Ascending aorta (tissue), 2 donors: Measurements from ENCODE around the gene TTC22. TPM values are rescaled to one million over a fixed set of nuclear protein-coding genes. Genes with fewer than 3 reads are reported as not detected.

Source experiments
- DNase-seq, 2 donors: peaks; one replicate each; pipeline ENCODE4 v3.0.0-alpha.2; 2019; ENCODE audit warnings: low spot score in 2 of 2
- H3K27ac ChIP-seq, 2 donors: fragments of 200-600 bp; sonication (generic); one replicate each; pipeline ENCODE4 v1.5.1; 2016 to 2017; ENCODE audit warnings: mild to moderate bottlenecking in 1 of 2
- H3K27me3 ChIP-seq: fragments of 200-600 bp; sonication (generic); one replicate; pipeline ENCODE4 v1.5.1; 2017
- H3K36me3 ChIP-seq, 2 donors: fragments of 200-600 bp; sonication (generic); one replicate each; pipeline ENCODE4 v1.5.1; 2016
- H3K4me1 ChIP-seq, 2 donors: fragments of 200-600 bp; sonication (generic); one replicate each; pipeline ENCODE4 v1.5.1; 2016 to 2017; ENCODE audit warnings: mild to moderate bottlenecking in 1 of 2
- H3K4me3 ChIP-seq, 2 donors: fragments of 200-600 bp; sonication (generic); one replicate each; pipeline ENCODE4 v1.5.1; 2016 to 2017; ENCODE audit warnings: mild to moderate bottlenecking in 1 of 2
- H3K9me3 ChIP-seq, 2 donors: fragments of 200-600 bp; sonication (generic); one replicate each; pipeline ENCODE4 v1.5.1; 2016
- intact Hi-C: fragments of 100-400 bp; cut with DNase I; formaldehyde crosslinking; loops from one replicate; pipeline ENCODE4 v1.15.1; 2023
- total RNA-seq: library from RNA; depleted of rRNA; stranded (reverse); fragments of >200 nt; gene quantifications from one replicate; pipeline ENCODE4 v1.1.0, GENCODE V29; 2016
- TF ChIP-seq, protein P1 (sequence below), 3 experiments: fragments of 200-600 bp in 2 of 3; fragments of 450-650 bp in 1 of 3; sonication (generic) in 2 of 3; IDR thresholded peaks; one replicate each; pipeline ENCODE4 v1.5.1; 2016 to 2019; ENCODE audit warnings: antibody characterized with exemption in 3 of 3, mild to moderate bottlenecking in 1 of 3, moderate library complexity in 1 of 3

The TTC22 gene
- total RNA-seq, 1 donor from 2014 or later: not detected

DNA sequence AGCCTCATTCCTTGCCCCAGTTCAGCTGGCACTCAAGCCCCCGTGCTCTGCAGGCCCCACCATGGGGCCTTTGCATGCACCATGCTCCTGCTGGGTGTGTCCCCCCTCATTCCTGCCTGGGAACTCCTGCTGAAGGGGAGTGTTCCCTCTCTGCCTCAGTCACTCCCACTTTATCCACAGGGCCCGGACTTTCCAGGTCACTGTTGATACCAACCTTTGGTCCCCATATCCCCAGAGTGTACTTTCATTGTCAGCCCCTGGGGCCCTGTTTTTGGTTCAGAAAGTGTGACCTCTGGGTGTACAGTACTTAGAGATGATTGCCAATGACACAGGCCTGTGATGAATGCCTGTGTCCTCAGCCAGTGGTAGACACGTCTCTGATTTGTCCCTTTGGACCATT, 2.9 kb downstream of the TTC22 start:
- Histone ChIP-seq H3K4me1 (no peaks in the 10 kb centered on the region), H3K27me3 (peaks cover 5% of the 10 kb centered on the region), H3K36me3 (no peaks in the 10 kb centered on the region), H3K9me3 (no peaks in the 10 kb centered on the region), H3K27ac (no peak overlapping the region), H3K4me3 (no peak overlapping the region)
- intact Hi-C loops: no loop called here
- no peak for DNase-seq
- TF ChIP-seq, protein P1, sequence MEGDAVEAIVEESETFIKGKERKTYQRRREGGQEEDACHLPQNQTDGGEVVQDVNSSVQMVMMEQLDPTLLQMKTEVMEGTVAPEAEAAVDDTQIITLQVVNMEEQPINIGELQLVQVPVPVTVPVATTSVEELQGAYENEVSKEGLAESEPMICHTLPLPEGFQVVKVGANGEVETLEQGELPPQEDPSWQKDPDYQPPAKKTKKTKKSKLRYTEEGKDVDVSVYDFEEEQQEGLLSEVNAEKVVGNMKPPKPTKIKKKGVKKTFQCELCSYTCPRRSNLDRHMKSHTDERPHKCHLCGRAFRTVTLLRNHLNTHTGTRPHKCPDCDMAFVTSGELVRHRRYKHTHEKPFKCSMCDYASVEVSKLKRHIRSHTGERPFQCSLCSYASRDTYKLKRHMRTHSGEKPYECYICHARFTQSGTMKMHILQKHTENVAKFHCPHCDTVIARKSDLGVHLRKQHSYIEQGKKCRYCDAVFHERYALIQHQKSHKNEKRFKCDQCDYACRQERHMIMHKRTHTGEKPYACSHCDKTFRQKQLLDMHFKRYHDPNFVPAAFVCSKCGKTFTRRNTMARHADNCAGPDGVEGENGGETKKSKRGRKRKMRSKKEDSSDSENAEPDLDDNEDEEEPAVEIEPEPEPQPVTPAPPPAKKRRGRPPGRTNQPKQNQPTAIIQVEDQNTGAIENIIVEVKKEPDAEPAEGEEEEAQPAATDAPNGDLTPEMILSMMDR (IDR thresholded peaks at IDR 0.05): no peak

DNA sequence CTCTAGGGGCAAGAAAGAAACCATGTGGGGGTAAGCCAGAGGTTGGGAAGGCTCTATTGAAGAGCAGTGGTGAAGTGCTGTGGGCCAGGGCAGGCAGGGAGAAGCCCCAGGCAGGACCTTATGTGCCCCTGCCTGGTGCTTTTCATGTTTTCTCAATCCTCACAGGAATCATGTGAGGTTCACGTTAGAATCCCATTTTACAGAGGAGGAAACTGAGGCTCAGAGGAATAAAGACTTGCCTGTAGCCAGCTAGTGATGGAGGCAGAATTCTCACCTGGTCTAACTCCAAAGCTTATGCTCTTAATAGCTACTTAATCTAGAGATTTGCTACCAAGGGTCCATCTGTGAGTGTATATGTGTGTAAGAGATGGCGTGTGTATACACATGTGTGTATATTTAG, 4.2 kb downstream of the TTC22 start:
- Histone ChIP-seq H3K27ac (no peak overlapping the region), H3K4me3 (no peak overlapping the region), H3K36me3 (no peaks in the 10 kb centered on the region), H3K9me3 (peaks cover 0 to 2% of the 10 kb centered on the region in 2 donors), H3K4me1 (no peaks in the 10 kb centered on the region), H3K27me3 (peaks cover 5% of the 10 kb centered on the region)
- TF ChIP-seq, protein P1 (IDR thresholded peaks at IDR 0.05): no peak
- DNase-seq: no peak
- intact Hi-C loops: no loop called here

DNA sequence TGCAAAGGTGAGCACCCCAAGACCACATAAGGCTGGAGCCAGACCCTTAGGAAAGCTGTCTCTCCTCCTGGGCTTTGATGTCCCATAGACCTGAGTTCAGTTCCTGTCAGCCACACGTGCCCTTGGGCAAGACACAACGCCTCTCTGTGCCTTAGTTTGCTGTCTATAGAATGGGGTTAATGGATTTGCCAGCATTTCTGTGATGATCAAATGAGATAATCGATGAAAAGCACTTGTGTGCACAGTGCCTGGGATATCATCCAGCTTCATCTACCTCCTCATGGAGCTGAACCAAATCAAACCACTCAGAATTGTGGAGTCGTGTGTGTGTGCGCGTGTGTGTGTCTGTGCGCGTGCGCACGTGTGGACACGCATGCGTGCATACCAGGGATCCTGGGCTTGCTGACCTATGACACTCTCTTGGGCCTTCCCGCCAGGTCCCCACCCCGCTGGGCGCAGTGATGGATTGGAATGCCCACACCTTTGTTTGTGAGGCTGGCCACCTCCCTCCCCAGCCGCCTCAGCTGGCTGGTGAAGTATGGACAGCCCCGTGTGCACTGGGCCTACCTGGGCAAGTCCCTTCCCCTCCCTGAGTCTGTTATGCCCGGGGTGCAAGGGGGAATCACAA, 5.2 kb downstream of the TTC22 start:
- Histone ChIP-seq H3K27me3 (peaks cover 4% of the 10 kb centered on the region), H3K27ac (no peak overlapping the region), H3K4me3 (no peak overlapping the region), H3K4me1 (no peaks in the 10 kb centered on the region), H3K36me3 (no peaks in the 10 kb centered on the region), H3K9me3 (peaks cover 0 to 4% of the 10 kb centered on the region in 2 donors)
- intact Hi-C loops: no loop called here
- DNase-seq: no peak
- TF ChIP-seq, protein P1 (IDR thresholded peaks at IDR 0.05): no peak

DNA sequence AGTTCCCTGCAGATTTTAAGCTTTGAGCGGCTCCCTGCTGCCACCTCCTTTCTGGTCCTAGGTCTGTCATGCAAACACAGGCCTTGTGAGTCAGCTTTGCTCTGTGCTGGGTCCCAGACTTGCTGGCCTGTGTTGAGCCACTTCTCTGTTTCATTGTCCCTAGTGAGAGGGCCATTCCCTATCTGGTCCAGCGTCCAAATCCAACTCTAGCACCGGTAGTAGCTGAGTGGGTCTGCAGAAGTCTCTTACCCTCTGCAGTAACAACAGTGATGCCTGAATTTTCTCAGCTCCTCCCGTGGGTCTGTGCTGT, 5.8 kb downstream of the TTC22 start:
- intact Hi-C loops: no loop called here
- no peaks in the 10 kb centered on the region for H3K27me3 ChIP-seq
- H3K4me3 ChIP-seq: no peak overlapping the region
- peaks cover 0 to 4% of the 10 kb centered on the region in 2 donors for H3K9me3 ChIP-seq
- TF ChIP-seq, protein P1 (IDR thresholded peaks at IDR 0.05): no peak
- no peak for DNase-seq
- no peak overlapping the region for H3K27ac ChIP-seq
- H3K36me3 ChIP-seq: no peaks in the 10 kb centered on the region
- H3K4me1 ChIP-seq: no peaks in the 10 kb centered on the region

DNA sequence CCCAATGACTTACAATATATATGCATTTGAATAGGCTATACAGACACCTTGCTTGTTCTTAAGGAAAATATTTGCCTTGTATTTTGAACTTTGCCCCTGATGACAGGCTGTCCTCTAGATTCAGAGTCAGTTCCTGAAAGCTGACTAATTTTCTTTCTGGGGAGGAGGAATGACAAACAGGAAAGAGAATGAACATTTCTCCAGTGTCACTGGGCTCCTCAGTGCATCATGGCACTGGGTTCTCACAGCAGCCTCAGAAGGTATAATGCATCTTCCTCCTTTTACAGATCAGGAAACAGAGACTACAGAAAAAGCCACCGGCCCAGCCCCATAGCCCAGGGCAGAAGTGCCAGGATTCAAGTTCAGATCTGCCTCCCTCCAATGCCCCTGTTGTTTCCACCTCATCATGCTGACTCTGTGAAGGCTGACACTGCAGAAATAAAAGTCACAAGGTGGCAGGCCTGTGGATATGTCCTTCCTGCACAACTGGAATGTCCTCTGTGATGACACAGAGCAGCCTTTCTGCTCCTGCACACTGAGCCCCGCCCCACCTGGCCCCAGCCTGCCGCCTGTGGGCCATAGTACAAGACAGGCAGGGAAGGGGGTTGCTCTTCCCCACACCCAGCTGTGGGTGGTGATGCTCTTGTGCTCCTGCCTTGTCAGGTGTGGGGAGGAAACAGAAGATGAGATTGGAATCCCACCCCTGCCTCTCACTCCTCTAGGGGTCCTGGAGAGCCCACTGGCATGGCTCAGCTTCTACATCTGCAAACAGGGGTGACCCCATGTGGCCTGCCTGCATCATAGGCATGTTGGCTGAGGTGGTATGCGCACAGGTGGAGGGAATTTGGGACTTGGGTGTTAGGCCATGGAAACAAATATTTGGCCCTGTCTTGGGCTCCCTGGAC, 6.4 kb downstream of the TTC22 start:
- DNase-seq: no peak

More for the DNA sequence above, 6.4 kb downstream of the TTC22 start:
- intact Hi-C loops: no loop called here
- no peaks in the 10 kb centered on the region for H3K36me3 ChIP-seq
- TF ChIP-seq, protein P1 (IDR thresholded peaks at IDR 0.05): no peak
- no peaks in the 10 kb centered on the region for H3K27me3 ChIP-seq
- peaks cover 0 to 4% of the 10 kb centered on the region in 2 donors for H3K9me3 ChIP-seq
- no peak overlapping the region for H3K27ac ChIP-seq
- no peaks in the 10 kb centered on the region for H3K4me1 ChIP-seq
- H3K4me3 ChIP-seq: no peak overlapping the region
